A549 (cell line): ENCODE results near the gene AKR7A3.

ENCODE experiments used
- CEBPB ChIP-seq, 2 experiments: fragments of >200 bp in 1 of 2; sonication (Bioruptor Twin) in 1 of 2; formaldehyde crosslinking in 1 of 2; IDR thresholded peaks; 2 replicates each; pipeline ENCODE4 v1.6.1; 2012 to 2016
- CHD2 ChIP-seq: fragments of 150-350 bp; IDR thresholded peaks from 2 replicates; pipeline ENCODE4 v1.6.1; 2014; ENCODE audit warnings: low read length; ENCODE audit not compliant: partially characterized antibody
- CHD4 ChIP-seq: fragments of 200-600 bp; sonication (generic); IDR thresholded peaks from 2 replicates; pipeline ENCODE4 v1.6.1; 2016; ENCODE audit warnings: antibody characterized with exemption, mild to moderate bottlenecking, borderline replicate concordance
- NFE2L2 ChIP-seq: fragments of 150-350 bp; conservative IDR thresholded peaks from 2 replicates; pipeline ENCODE4 v1.6.1; 2014; ENCODE audit warnings: low read length
- POLR2A ChIP-seq: IDR thresholded peaks from 2 replicates; pipeline ENCODE4 v1.6.1; 2012; ENCODE audit warnings: mild to moderate bottlenecking, low read length
- RAD21 ChIP-seq, 2 experiments: fragments of >200 bp in 1 of 2; sonication (Bioruptor Twin) in 1 of 2; formaldehyde crosslinking in 1 of 2; IDR thresholded peaks in 1 of 2; conservative IDR thresholded peaks in 1 of 2; 2 replicates in 1 of 2; 3 replicates in 1 of 2; pipeline ENCODE4 v1.6.1; 2012 to 2018; ENCODE audit warnings: inconsistent platforms in 1 of 2
- RCOR1 ChIP-seq: fragments of 150-350 bp; IDR thresholded peaks from 2 replicates; pipeline ENCODE4 v1.6.1; 2014; ENCODE audit warnings: antibody characterized with exemption, low read length, low read depth
- RFX5 ChIP-seq: fragments of 450-650 bp; IDR thresholded peaks from 2 replicates; pipeline ENCODE4 v1.7.1; 2014; ENCODE audit warnings: antibody characterized with exemption, mild to moderate bottlenecking, moderate library complexity
- TF ChIP-seq, protein P1 (sequence below): fragments of >200 bp; sonication (Bioruptor Twin); formaldehyde crosslinking; IDR thresholded peaks from 3 replicates; pipeline ENCODE4 v1.5.1; 2016
- TF ChIP-seq, protein P2 (sequence below): IDR thresholded peaks from 2 replicates; pipeline ENCODE4 v1.6.1; 2012
- TF ChIP-seq, protein P3 (sequence below): fragments of 150-350 bp; IDR thresholded peaks from 2 replicates; pipeline ENCODE4 v1.6.1; 2014; ENCODE audit warnings: low read depth, mild to moderate bottlenecking, low read length

DNA sequence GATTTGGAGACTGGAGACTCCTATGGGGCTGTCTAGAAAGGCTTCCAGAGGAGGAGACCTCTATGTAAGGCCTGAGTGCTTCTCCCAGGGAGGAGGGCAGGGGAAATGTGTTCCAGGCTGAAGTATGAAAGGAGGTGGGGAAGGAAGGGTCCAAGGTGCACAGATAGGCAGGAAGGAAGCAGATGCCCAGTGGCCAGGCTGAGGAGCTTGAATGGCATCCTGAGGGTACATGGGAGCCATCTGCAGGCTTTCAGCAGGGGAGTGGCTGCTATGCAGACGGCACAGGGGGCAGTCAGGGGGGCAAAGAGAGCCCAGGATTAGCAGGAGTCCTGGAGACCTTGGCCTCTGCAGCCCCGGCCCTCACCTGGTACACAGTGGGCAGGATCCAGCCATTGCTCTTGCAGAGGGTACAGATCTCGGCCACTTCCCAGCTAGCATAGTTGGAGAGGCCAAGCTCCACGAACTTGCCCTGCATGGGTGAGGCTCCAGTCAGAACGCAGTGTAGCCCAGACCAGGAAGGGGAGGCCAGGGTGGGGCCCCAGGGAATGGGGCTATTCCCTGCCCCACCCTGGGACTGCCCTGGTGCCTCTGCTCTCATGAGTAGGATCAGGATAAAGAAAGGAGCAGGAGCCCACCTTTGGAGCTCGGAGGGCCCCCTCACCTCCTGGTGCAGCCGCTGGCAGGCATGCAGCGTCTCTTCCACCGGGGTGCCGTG is 19.4 kb upstream of the AKR7A3 start:
- TF ChIP-seq, protein P1, sequence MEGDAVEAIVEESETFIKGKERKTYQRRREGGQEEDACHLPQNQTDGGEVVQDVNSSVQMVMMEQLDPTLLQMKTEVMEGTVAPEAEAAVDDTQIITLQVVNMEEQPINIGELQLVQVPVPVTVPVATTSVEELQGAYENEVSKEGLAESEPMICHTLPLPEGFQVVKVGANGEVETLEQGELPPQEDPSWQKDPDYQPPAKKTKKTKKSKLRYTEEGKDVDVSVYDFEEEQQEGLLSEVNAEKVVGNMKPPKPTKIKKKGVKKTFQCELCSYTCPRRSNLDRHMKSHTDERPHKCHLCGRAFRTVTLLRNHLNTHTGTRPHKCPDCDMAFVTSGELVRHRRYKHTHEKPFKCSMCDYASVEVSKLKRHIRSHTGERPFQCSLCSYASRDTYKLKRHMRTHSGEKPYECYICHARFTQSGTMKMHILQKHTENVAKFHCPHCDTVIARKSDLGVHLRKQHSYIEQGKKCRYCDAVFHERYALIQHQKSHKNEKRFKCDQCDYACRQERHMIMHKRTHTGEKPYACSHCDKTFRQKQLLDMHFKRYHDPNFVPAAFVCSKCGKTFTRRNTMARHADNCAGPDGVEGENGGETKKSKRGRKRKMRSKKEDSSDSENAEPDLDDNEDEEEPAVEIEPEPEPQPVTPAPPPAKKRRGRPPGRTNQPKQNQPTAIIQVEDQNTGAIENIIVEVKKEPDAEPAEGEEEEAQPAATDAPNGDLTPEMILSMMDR: no peak
- TF ChIP-seq CEBPB (IDR thresholded peaks at IDR 0.05) (no peak), RCOR1 (no peak), RFX5 (no peak), RAD21 (conservative IDR thresholded peaks at IDR 0.05 in 1 of 2, IDR thresholded peaks at IDR 0.05 in 1 of 2) (no peak), POLR2A (no peak), CHD2 (no peak), CHD4 (no peak), NFE2L2 (no peak)
- TF ChIP-seq, protein P2, sequence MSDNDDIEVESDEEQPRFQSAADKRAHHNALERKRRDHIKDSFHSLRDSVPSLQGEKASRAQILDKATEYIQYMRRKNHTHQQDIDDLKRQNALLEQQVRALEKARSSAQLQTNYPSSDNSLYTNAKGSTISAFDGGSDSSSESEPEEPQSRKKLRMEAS: no peak
- TF ChIP-seq, protein P3, sequence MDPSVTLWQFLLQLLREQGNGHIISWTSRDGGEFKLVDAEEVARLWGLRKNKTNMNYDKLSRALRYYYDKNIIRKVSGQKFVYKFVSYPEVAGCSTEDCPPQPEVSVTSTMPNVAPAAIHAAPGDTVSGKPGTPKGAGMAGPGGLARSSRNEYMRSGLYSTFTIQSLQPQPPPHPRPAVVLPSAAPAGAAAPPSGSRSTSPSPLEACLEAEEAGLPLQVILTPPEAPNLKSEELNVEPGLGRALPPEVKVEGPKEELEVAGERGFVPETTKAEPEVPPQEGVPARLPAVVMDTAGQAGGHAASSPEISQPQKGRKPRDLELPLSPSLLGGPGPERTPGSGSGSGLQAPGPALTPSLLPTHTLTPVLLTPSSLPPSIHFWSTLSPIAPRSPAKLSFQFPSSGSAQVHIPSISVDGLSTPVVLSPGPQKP: no peak
